ENCODE measurements around the gene TMEM11. TPM values are rescaled to one million over a fixed set of nuclear protein-coding genes. Genes with fewer than 3 reads are reported as not detected.

TMEM11 gene
- polyA plus RNA-seq, 1 experiment, result 69.5 TPM

- no peaks in the 10 kb centered on the region for H3K27me3 ChIP-seq (ENCODE audit: control insufficient read depth, insufficient read depth, low read length)
- no peak overlapping the region for H3K4me3 ChIP-seq (ENCODE audit: low read depth, low read length)
- CTCF ChIA-PET, result interaction anchor here (0.9 kb wide), 1 partner anchor 11 kb away, joined by 3 read pairs; no protein-coding TSS in a partner anchor
- no peak for DNase-seq (ENCODE audit: low read depth)
- no peaks in the 10 kb centered on the region for H3K36me3 ChIP-seq (ENCODE audit: control insufficient read depth, insufficient read depth, low read length)
- TF ChIP-seq CTCF (IDR thresholded peaks at IDR 0.05; ENCODE audit: insufficient read depth, low read depth, low read length), result no peak
- POLR2A ChIA-PET, result no interaction called here
These were observed 41.1 kb downstream of the TMEM11 start for GRCh38 chr17:21172846-21173245.

- CTCF ChIA-PET, result interaction anchor here (0.9 kb wide), 1 partner anchor 10 kb away, joined by 3 read pairs; no protein-coding TSS in a partner anchor
- Histone ChIP-seq H3K27me3 (ENCODE audit: control insufficient read depth, insufficient read depth, low read length) (no peaks in the 10 kb centered on the region), H3K4me3 (ENCODE audit: low read depth, low read length) (no peak overlapping the region), H3K36me3 (ENCODE audit: control insufficient read depth, insufficient read depth, low read length) (no peaks in the 10 kb centered on the region)
- no peak for TF ChIP-seq CTCF (IDR thresholded peaks at IDR 0.05; ENCODE audit: insufficient read depth, low read depth, low read length)
- DNase-seq (ENCODE audit: low read depth), result no peak
- POLR2A ChIA-PET, result no interaction called here
These were observed 41.9 kb downstream of the TMEM11 start for GRCh38 chr17:21171970-21172510.

GRCh38 chr17:21171309-21171922 lies 42.5 kb downstream of the TMEM11 start:
- Histone ChIP-seq H3K36me3 (ENCODE audit: control insufficient read depth, insufficient read depth, low read length) (no peaks in the 10 kb centered on the region), H3K4me3 (ENCODE audit: low read depth, low read length) (no peak overlapping the region), H3K27me3 (ENCODE audit: control insufficient read depth, insufficient read depth, low read length) (no peaks in the 10 kb centered on the region)
- TF ChIP-seq CTCF (IDR thresholded peaks at IDR 0.05; ENCODE audit: insufficient read depth, low read depth, low read length), result no peak
- ChIA-PET POLR2A (no interaction called here), CTCF (interaction anchor here (1.0 kb wide), 1 partner anchor 31 kb away, joined by 3 read pairs; no protein-coding TSS in a partner anchor)
- no peak for DNase-seq (ENCODE audit: low read depth)

GRCh38 chr17:21170809-21171208 lies 43.2 kb downstream of the TMEM11 start:
- Histone ChIP-seq H3K27me3 (ENCODE audit: control insufficient read depth, insufficient read depth, low read length) (no peaks in the 10 kb centered on the region), H3K4me3 (ENCODE audit: low read depth, low read length) (no peak overlapping the region), H3K36me3 (ENCODE audit: control insufficient read depth, insufficient read depth, low read length) (no peaks in the 10 kb centered on the region)
- no peak for TF ChIP-seq CTCF (IDR thresholded peaks at IDR 0.05; ENCODE audit: insufficient read depth, low read depth, low read length)
- DNase-seq (ENCODE audit: low read depth), result no peak
- ChIA-PET CTCF (interaction anchor here (0.9 to 1.0 kb wide), 2 partner anchors 31 to 36 kb away, joined by 3 read pairs; no protein-coding TSS in a partner anchor), POLR2A (no interaction called here)

- CTCF ChIA-PET, result interaction anchor here (0.9 to 1.0 kb wide), 2 partner anchors 20 to 344 kb away, joined by 3 read pairs; no protein-coding TSS in a partner anchor
- POLR2A ChIA-PET, result no interaction called here
- no peaks in the 10 kb centered on the region for H3K27me3 ChIP-seq (ENCODE audit: control insufficient read depth, insufficient read depth, low read length)
- no peak for DNase-seq (ENCODE audit: low read depth)
- no peaks in the 10 kb centered on the region for H3K36me3 ChIP-seq (ENCODE audit: control insufficient read depth, insufficient read depth, low read length)
- no peak overlapping the region for H3K4me3 ChIP-seq (ENCODE audit: low read depth, low read length)
- no peak for TF ChIP-seq CTCF (IDR thresholded peaks at IDR 0.05; ENCODE audit: insufficient read depth, low read depth, low read length)
These were observed 44.5 kb downstream of the TMEM11 start for GRCh38 chr17:21169496-21169895.

Measured in BJ (cell line).